OCI-LY1 (cell line): ENCODE measurements around the gene LAMA3.

Experiments
- H2AFZ ChIP-seq: fragments of 200-600 bp; sonication (generic), shearing (Covaris generic); 2 replicates; pipeline ENCODE4 v1.6.0; 2014; ENCODE audit warnings: antibody characterized with exemption, mild to moderate bottlenecking, low read length
- H3F3A ChIP-seq: fragments of 200-600 bp; sonication (generic), shearing (Covaris generic); 2 replicates; pipeline ENCODE4 v1.6.0; 2014; ENCODE audit warnings: mild to moderate bottlenecking, antibody characterized with exemption, low read length, moderate library complexity; ENCODE audit not compliant: insufficient read depth
- H3K27ac ChIP-seq: fragments of 200-600 bp; sonication (generic); 2 replicates; pipeline ENCODE4 v1.5.1; 2014; ENCODE audit warnings: low read length, mixed run types, mild to moderate bottlenecking, low read depth; ENCODE audit not compliant: poor library complexity, severe bottlenecking
- H3K27me3 ChIP-seq: fragments of 200-600 bp; sonication (generic); 2 replicates; pipeline ENCODE4 v1.6.0; 2014; ENCODE audit warnings: antibody characterized with exemption, mild to moderate bottlenecking, low read length, moderate library complexity; ENCODE audit not compliant: insufficient read depth
- H3K36me3 ChIP-seq: fragments of 200-600 bp; sonication (generic); 2 replicates; pipeline ENCODE4 v1.6.1; 2014; ENCODE audit warnings: mild to moderate bottlenecking, antibody characterized with exemption, low read length, moderate library complexity, mixed read lengths; ENCODE audit not compliant: insufficient read depth
- H3K4me1 ChIP-seq: fragments of 200-600 bp; sonication (generic); 2 replicates; pipeline ENCODE4 v1.5.1; 2014; ENCODE audit warnings: mild to moderate bottlenecking, low read length, moderate library complexity; ENCODE audit not compliant: insufficient read depth, severe bottlenecking
- H3K4me2 ChIP-seq: fragments of 200-600 bp; sonication (generic), shearing (Covaris generic); 2 replicates; pipeline ENCODE4 v1.6.1; 2014; ENCODE audit warnings: low read length
- H3K4me3 ChIP-seq: fragments of 200-600 bp; sonication (generic); 2 replicates; pipeline ENCODE4 v1.5.1; 2014; ENCODE audit warnings: low read length, low read depth, mild to moderate bottlenecking, mixed read lengths; ENCODE audit not compliant: poor library complexity, severe bottlenecking
- H3K79me2 ChIP-seq: fragments of 200-600 bp; shearing (Covaris generic); 2 replicates; pipeline ENCODE4 v1.6.1; 2016; ENCODE audit warnings: mixed run types, low read length, mixed read lengths; ENCODE audit not compliant: insufficient read depth
- H3K9ac ChIP-seq: fragments of 200-600 bp; sonication (generic), shearing (Covaris generic); 2 replicates; pipeline ENCODE4 v1.6.1; 2014; ENCODE audit warnings: mild to moderate bottlenecking, low read length, mixed read lengths
- H3K9me2 ChIP-seq: fragments of 200-600 bp; sonication (generic), shearing (Covaris generic); 2 replicates; pipeline ENCODE4 v1.6.1; 2014; ENCODE audit warnings: low read depth, mild to moderate bottlenecking, low read length, mixed read lengths
- H3K9me3 ChIP-seq: fragments of 200-600 bp; shearing (Covaris generic); 2 replicates; pipeline ENCODE4 v1.6.1; 2014; ENCODE audit warnings: low read length, mixed read lengths
- H4K20me1 ChIP-seq: fragments of 200-600 bp; sonication (generic), shearing (Covaris generic); 2 replicates; pipeline ENCODE4 v1.6.0; 2016; ENCODE audit warnings: mild to moderate bottlenecking, low read length; ENCODE audit not compliant: insufficient read depth
- CTCF ChIP-seq: fragments of 200-600 bp; sonication (generic), shearing (Covaris generic); IDR thresholded peaks from 2 replicates; pipeline ENCODE4 v1.5.1; 2017; ENCODE audit warnings: mild to moderate bottlenecking, antibody characterized with exemption, low read length, moderate library complexity, mixed read lengths
- EZH2 ChIP-seq: fragments of 200-600 bp; sonication (generic), shearing (Covaris generic); IDR thresholded peaks from 2 replicates; pipeline ENCODE4 v1.8.0; 2017; ENCODE audit warnings: borderline replicate concordance, mixed run types, mild to moderate bottlenecking, antibody characterized with exemption, low read length, moderate library complexity, mixed read lengths

The LAMA3 gene

GRCh38 chr18:23825978-23826405 is 136.7 kb downstream of the LAMA3 start:
- no peaks in the 10 kb centered on the region for H3K79me2 ChIP-seq
- no peak overlapping the region for H3K4me3 ChIP-seq
- no peaks in the 10 kb centered on the region for H3K36me3 ChIP-seq
- no peak overlapping the region for H3K27ac ChIP-seq
- TF ChIP-seq CTCF = no peak
- TF ChIP-seq EZH2 = no peak
- no peaks in the 10 kb centered on the region for H3K4me1 ChIP-seq
- no peaks in the 10 kb centered on the region; the same call in 1 of the 2 replicates for H3K27me3 ChIP-seq
- H3K4me2 ChIP-seq = no peak overlapping the region
- no peaks in the 10 kb centered on the region for H3K9me3 ChIP-seq
- no peaks in the 10 kb centered on the region for H3F3A ChIP-seq
- H3K9me2 ChIP-seq = no peaks in the 10 kb centered on the region
- H3K9ac ChIP-seq = no peak overlapping the region
- no peaks in the 10 kb centered on the region for H4K20me1 ChIP-seq
- no peak overlapping the region for H2AFZ ChIP-seq

GRCh38 chr18:23826850-23827620 is 137.8 kb downstream of the LAMA3 start:
- TF ChIP-seq CTCF = no peak
- no peak for TF ChIP-seq EZH2
- Histone ChIP-seq H3F3A (no peaks in the 10 kb centered on the region), H3K9me2 (no peaks in the 10 kb centered on the region), H3K9me3 (no peaks in the 10 kb centered on the region), H3K4me2 (no peak overlapping the region), H3K9ac (no peak overlapping the region), H3K4me1 (no peaks in the 10 kb centered on the region), H3K79me2 (no peaks in the 10 kb centered on the region), H3K27me3 (no peaks in the 10 kb centered on the region; the same call in 1 of the 2 replicates), H3K36me3 (no peaks in the 10 kb centered on the region), H2AFZ (no peak overlapping the region), H3K27ac (no peak overlapping the region), H3K4me3 (no peak overlapping the region), H4K20me1 (no peaks in the 10 kb centered on the region)

- TF ChIP-seq CTCF = no peak
- no peak for TF ChIP-seq EZH2
- no peak overlapping the region for H2AFZ ChIP-seq
- H3K4me1 ChIP-seq = no peaks in the 10 kb centered on the region
- no peaks in the 10 kb centered on the region for H3F3A ChIP-seq
- H3K4me3 ChIP-seq = no peak overlapping the region
- H3K9ac ChIP-seq = no peak overlapping the region
- H4K20me1 ChIP-seq = no peaks in the 10 kb centered on the region
- H3K4me2 ChIP-seq = no peak overlapping the region
- H3K27me3 ChIP-seq = no peaks in the 10 kb centered on the region; the same call in 1 of the 2 replicates
- no peaks in the 10 kb centered on the region for H3K79me2 ChIP-seq
- H3K36me3 ChIP-seq = no peaks in the 10 kb centered on the region
- no peaks in the 10 kb centered on the region for H3K9me3 ChIP-seq
- no peaks in the 10 kb centered on the region for H3K9me2 ChIP-seq
- H3K27ac ChIP-seq = no peak overlapping the region
These were observed 138.4 kb downstream of the LAMA3 start for GRCh38 chr18:23827681-23828080.
